OCI-LY1 (cell line): ENCODE measurements around the gene FAM222B.

Source experiments
- H2AFZ ChIP-seq: fragments of 200-600 bp; sonication (generic), shearing (Covaris generic); 2 replicates; pipeline ENCODE4 v1.6.0; 2014; ENCODE audit warnings: antibody characterized with exemption, mild to moderate bottlenecking, low read length
- H3F3A ChIP-seq: fragments of 200-600 bp; sonication (generic), shearing (Covaris generic); 2 replicates; pipeline ENCODE4 v1.6.0; 2014; ENCODE audit warnings: mild to moderate bottlenecking, antibody characterized with exemption, low read length, moderate library complexity; ENCODE audit not compliant: insufficient read depth
- H3K27ac ChIP-seq: fragments of 200-600 bp; sonication (generic); 2 replicates; pipeline ENCODE4 v1.5.1; 2014; ENCODE audit warnings: low read length, mixed run types, mild to moderate bottlenecking, low read depth; ENCODE audit not compliant: poor library complexity, severe bottlenecking
- H3K27me3 ChIP-seq: fragments of 200-600 bp; sonication (generic); 2 replicates; pipeline ENCODE4 v1.6.0; 2014; ENCODE audit warnings: antibody characterized with exemption, mild to moderate bottlenecking, low read length, moderate library complexity; ENCODE audit not compliant: insufficient read depth
- H3K36me3 ChIP-seq: fragments of 200-600 bp; sonication (generic); 2 replicates; pipeline ENCODE4 v1.6.1; 2014; ENCODE audit warnings: mild to moderate bottlenecking, antibody characterized with exemption, low read length, moderate library complexity, mixed read lengths; ENCODE audit not compliant: insufficient read depth
- H3K4me1 ChIP-seq: fragments of 200-600 bp; sonication (generic); 2 replicates; pipeline ENCODE4 v1.5.1; 2014; ENCODE audit warnings: mild to moderate bottlenecking, low read length, moderate library complexity; ENCODE audit not compliant: insufficient read depth, severe bottlenecking
- H3K4me2 ChIP-seq: fragments of 200-600 bp; sonication (generic), shearing (Covaris generic); 2 replicates; pipeline ENCODE4 v1.6.1; 2014; ENCODE audit warnings: low read length
- H3K4me3 ChIP-seq: fragments of 200-600 bp; sonication (generic); 2 replicates; pipeline ENCODE4 v1.5.1; 2014; ENCODE audit warnings: low read length, low read depth, mild to moderate bottlenecking, mixed read lengths; ENCODE audit not compliant: poor library complexity, severe bottlenecking
- H3K79me2 ChIP-seq: fragments of 200-600 bp; shearing (Covaris generic); 2 replicates; pipeline ENCODE4 v1.6.1; 2016; ENCODE audit warnings: mixed run types, low read length, mixed read lengths; ENCODE audit not compliant: insufficient read depth
- H3K9ac ChIP-seq: fragments of 200-600 bp; sonication (generic), shearing (Covaris generic); 2 replicates; pipeline ENCODE4 v1.6.1; 2014; ENCODE audit warnings: mild to moderate bottlenecking, low read length, mixed read lengths
- H3K9me2 ChIP-seq: fragments of 200-600 bp; sonication (generic), shearing (Covaris generic); 2 replicates; pipeline ENCODE4 v1.6.1; 2014; ENCODE audit warnings: low read depth, mild to moderate bottlenecking, low read length, mixed read lengths
- H3K9me3 ChIP-seq: fragments of 200-600 bp; shearing (Covaris generic); 2 replicates; pipeline ENCODE4 v1.6.1; 2014; ENCODE audit warnings: low read length, mixed read lengths
- H4K20me1 ChIP-seq: fragments of 200-600 bp; sonication (generic), shearing (Covaris generic); 2 replicates; pipeline ENCODE4 v1.6.0; 2016; ENCODE audit warnings: mild to moderate bottlenecking, low read length; ENCODE audit not compliant: insufficient read depth
- EZH2 ChIP-seq: fragments of 200-600 bp; sonication (generic), shearing (Covaris generic); IDR thresholded peaks from 2 replicates; pipeline ENCODE4 v1.8.0; 2017; ENCODE audit warnings: borderline replicate concordance, mixed run types, mild to moderate bottlenecking, antibody characterized with exemption, low read length, moderate library complexity, mixed read lengths
- TF ChIP-seq, protein P1 (sequence below): fragments of 200-600 bp; sonication (generic), shearing (Covaris generic); IDR thresholded peaks from 2 replicates; pipeline ENCODE4 v1.5.1; 2017; ENCODE audit warnings: mild to moderate bottlenecking, antibody characterized with exemption, low read length, moderate library complexity, mixed read lengths

Gene FAM222B

DNA sequence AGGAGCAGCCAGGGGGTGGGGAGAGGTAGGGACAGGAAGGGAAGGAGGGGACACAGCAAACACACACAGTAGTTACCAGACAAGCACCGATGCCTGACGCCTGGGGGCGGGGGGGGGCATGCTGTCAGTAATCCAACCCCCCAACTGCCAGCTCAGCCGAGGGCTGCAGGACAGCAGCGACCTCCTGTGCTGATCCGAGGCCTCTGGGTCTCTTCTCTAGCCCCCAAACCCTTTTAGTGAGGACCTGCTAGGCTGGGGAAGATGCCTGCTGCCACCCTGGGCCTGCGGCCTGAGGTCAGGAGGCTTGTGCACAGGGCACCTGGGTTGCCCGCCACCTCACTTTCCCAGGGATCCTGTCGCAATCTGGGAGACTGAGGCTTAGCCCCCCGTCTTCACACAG is 43.4 kb upstream of the FAM222B start:
- Histone ChIP-seq H3K9me3 (no peaks in the 10 kb centered on the region), H3K4me2 (no peak overlapping the region), H3K9me2 (no peaks in the 10 kb centered on the region), H2AFZ (no peak overlapping the region), H3K79me2 (no peaks in the 10 kb centered on the region), H3K4me1 (peaks cover 16% of the 10 kb centered on the region), H3F3A (no peaks in the 10 kb centered on the region), H3K27me3 (no peaks in the 10 kb centered on the region), H3K4me3 (no peak overlapping the region), H3K36me3 (peaks cover 21% of the 10 kb centered on the region; the same call in 1 of the 2 replicates), H4K20me1 (no peaks in the 10 kb centered on the region), H3K9ac (no peak overlapping the region), H3K27ac (no peak overlapping the region)
- TF ChIP-seq EZH2, result no peak
- TF ChIP-seq, protein P1, sequence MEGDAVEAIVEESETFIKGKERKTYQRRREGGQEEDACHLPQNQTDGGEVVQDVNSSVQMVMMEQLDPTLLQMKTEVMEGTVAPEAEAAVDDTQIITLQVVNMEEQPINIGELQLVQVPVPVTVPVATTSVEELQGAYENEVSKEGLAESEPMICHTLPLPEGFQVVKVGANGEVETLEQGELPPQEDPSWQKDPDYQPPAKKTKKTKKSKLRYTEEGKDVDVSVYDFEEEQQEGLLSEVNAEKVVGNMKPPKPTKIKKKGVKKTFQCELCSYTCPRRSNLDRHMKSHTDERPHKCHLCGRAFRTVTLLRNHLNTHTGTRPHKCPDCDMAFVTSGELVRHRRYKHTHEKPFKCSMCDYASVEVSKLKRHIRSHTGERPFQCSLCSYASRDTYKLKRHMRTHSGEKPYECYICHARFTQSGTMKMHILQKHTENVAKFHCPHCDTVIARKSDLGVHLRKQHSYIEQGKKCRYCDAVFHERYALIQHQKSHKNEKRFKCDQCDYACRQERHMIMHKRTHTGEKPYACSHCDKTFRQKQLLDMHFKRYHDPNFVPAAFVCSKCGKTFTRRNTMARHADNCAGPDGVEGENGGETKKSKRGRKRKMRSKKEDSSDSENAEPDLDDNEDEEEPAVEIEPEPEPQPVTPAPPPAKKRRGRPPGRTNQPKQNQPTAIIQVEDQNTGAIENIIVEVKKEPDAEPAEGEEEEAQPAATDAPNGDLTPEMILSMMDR, result no peak

DNA sequence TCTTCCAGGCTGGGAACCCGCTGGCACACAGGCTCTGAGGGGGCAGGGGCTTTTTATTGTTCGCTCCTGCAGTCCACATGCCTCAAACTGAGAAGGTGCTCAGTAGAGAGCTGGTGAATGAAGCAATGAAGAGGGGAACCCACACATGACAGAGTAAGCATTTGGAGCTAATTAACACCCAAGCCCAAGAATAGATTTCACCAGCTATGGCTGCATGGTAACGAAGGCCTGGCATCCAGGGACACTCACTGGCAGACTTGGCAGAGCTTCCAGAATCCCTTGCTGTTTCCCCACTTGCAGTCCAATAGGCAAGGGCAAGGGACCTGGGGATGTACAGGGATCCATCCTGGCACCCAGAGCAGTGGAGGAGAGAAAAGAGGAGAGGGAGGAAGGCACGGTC is 42.8 kb upstream of the FAM222B start:
- H3K9ac ChIP-seq, result no peak overlapping the region
- H3K27ac ChIP-seq, result no peak overlapping the region
- H3K36me3 ChIP-seq, result peaks cover 26% of the 10 kb centered on the region; the same call in 1 of the 2 replicates
- no peak overlapping the region for H3K4me3 ChIP-seq
- H3F3A ChIP-seq, result no peaks in the 10 kb centered on the region
- no peak overlapping the region for H2AFZ ChIP-seq
- H3K9me3 ChIP-seq, result no peaks in the 10 kb centered on the region
- H3K27me3 ChIP-seq, result no peaks in the 10 kb centered on the region
- no peak for TF ChIP-seq EZH2
- TF ChIP-seq, protein P1, result no peak
- no peaks in the 10 kb centered on the region for H3K79me2 ChIP-seq
- H3K4me2 ChIP-seq, result no peak overlapping the region
- H3K9me2 ChIP-seq, result no peaks in the 10 kb centered on the region
- no peaks in the 10 kb centered on the region for H4K20me1 ChIP-seq
- peaks cover 16% of the 10 kb centered on the region for H3K4me1 ChIP-seq

DNA sequence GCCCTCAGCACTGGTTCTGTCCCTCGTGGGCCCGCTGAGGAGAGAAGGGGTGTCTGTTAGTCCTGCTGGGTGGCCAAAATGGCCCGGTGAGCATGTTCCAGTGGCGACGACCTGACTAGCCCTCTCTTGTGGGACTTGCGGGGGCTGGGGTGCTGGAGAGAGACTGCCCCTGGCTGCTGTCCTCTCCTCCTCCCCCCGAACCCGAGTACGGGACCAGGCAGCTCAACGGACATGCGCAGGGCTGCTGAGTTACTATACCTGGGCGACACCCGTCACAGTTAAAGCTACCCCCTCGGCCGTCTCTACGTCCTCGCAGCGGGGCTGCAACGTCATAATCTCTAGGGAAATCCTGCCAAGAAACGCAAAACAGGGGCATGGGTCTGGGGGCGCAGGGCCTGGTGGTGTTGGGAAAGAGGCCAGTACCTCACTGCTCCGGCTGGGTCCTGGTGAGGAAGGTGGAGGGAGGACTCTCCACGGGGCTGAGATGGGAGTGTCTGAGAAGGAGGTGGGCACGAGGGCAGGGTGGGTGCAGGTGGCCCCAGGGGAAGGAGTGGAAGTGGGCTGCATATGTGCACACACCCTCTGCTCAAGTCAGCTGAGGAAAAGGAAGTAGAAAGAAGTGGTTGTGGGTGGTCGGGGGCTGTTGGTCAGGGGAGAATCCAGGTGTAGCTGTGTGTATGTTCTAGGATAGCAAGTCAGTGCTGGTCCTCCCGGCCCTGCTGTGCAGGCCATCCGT is 41.5 kb upstream of the FAM222B start:
- no peaks in the 10 kb centered on the region for H3K9me3 ChIP-seq
- H4K20me1 ChIP-seq, result no peaks in the 10 kb centered on the region
- peaks cover 13% of the 10 kb centered on the region for H3K4me1 ChIP-seq
- no peaks in the 10 kb centered on the region for H3K27me3 ChIP-seq
- no peak for TF ChIP-seq EZH2
- TF ChIP-seq, protein P1, result no peak
- no peak overlapping the region for H3K4me3 ChIP-seq
- H2AFZ ChIP-seq, result no peak overlapping the region
- no peak overlapping the region for H3K9ac ChIP-seq
- no peaks in the 10 kb centered on the region for H3F3A ChIP-seq
- H3K36me3 ChIP-seq, result peaks cover 37% of the 10 kb centered on the region; the same call in 1 of the 2 replicates
- no peaks in the 10 kb centered on the region for H3K9me2 ChIP-seq
- H3K27ac ChIP-seq, result no peak overlapping the region
- no peak overlapping the region for H3K4me2 ChIP-seq
- H3K79me2 ChIP-seq, result no peaks in the 10 kb centered on the region
